ENCODE data around the gene XYLT2.
A peak's percentile ranks its signal among the peaks of the same experiment; 100 is the strongest.

Gene XYLT2

GRCh38 chr17:50347894-50348291 lies 2.0 kb downstream of the XYLT2 start:
- Histone ChIP-seq H3K9me3 (ENCODE audit: control insufficient read depth in 5 of 5, low read length in 5 of 5) (no peaks in the 10 kb centered on the region), H3K4me3 (ENCODE audit: low read depth in 1 of 5, low read length in 5 of 5) (no peak overlapping the region), H3K36me3 (ENCODE audit: control insufficient read depth in 5 of 5, insufficient read depth in 5 of 5, low read length in 5 of 5) (peaks cover 0 to 5% (median 4%) of the 10 kb centered on the region in 5 donors), H3K27me3 (ENCODE audit: control insufficient read depth in 5 of 5, insufficient read depth in 4 of 5, low read length in 5 of 5) (no peaks in the 10 kb centered on the region), H3K27ac (ENCODE audit: low read depth, low read length) (no peak overlapping the region), H3K4me1 (ENCODE audit: control insufficient read depth in 5 of 5, insufficient read depth in 5 of 5, low read length in 5 of 5) (peaks cover 0 to 37% (median 27%) of the 10 kb centered on the region in 5 donors), H3K9ac (ENCODE audit: low read length in 5 of 5) (peak overlapping the region in 1 of 5 donors; percentile 35)

DNA sequence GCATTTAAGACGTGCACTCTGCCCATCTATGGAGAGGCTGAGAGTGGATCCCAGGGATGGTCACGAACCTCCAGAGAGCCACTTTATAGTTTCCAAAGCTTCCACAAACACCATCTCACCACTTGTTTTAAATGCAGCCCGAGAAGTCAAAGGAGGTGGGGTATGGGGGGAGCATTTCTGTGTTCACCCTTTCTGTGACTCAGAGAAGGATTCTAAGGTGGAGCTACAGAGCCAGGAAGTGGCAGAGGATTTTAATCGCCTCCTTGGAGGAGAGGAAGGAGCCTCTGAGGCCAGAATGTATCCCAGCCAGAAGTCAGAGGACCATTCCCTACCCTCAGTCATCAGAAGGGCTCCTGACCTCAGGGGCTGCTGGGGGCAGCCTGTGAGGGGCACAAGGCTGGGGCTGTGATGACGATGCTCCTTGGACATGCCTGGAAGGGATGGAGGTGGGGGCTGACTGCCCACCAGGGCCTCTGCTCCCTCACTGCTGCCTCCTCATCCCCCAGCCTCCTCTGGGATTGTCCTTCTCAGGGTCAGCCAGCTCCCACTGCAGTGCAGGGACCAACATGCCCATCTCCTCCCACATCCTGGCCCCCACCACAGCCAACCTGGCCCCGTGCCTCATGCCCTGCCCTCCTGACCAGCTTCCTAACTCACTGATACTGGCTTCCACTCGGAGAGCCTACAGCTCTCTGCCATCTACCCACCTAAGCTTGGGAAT lies 2.8 kb downstream of the XYLT2 start:
- H3K27ac ChIP-seq (ENCODE audit: low read depth, low read length): no peak overlapping the region
- no peaks in the 10 kb centered on the region for H3K27me3 ChIP-seq (ENCODE audit: control insufficient read depth in 5 of 5, insufficient read depth in 4 of 5, low read length in 5 of 5)
- H3K36me3 ChIP-seq (ENCODE audit: control insufficient read depth in 5 of 5, insufficient read depth in 5 of 5, low read length in 5 of 5): peaks cover 0 to 10% (median 8%) of the 10 kb centered on the region in 5 donors
- no peak overlapping the region for H3K4me3 ChIP-seq (ENCODE audit: low read depth in 1 of 5, low read length in 5 of 5)
- no peaks in the 10 kb centered on the region for H3K9me3 ChIP-seq (ENCODE audit: control insufficient read depth in 5 of 5, low read length in 5 of 5)
- H3K9ac ChIP-seq (ENCODE audit: low read length in 5 of 5): peak overlapping the region in 1 of 5 donors; percentile 15
- peaks cover 0 to 37% (median 27%) of the 10 kb centered on the region in 5 donors for H3K4me1 ChIP-seq (ENCODE audit: control insufficient read depth in 5 of 5, insufficient read depth in 5 of 5, low read length in 5 of 5)

- H3K27me3 ChIP-seq (ENCODE audit: control insufficient read depth in 5 of 5, insufficient read depth in 4 of 5, low read length in 5 of 5): no peaks in the 10 kb centered on the region
- no peak overlapping the region for H3K4me3 ChIP-seq (ENCODE audit: low read depth in 1 of 5, low read length in 5 of 5)
- H3K4me1 ChIP-seq (ENCODE audit: control insufficient read depth in 5 of 5, insufficient read depth in 5 of 5, low read length in 5 of 5): peaks cover 0 to 37% (median 27%) of the 10 kb centered on the region in 5 donors
- no peaks in the 10 kb centered on the region for H3K9me3 ChIP-seq (ENCODE audit: control insufficient read depth in 5 of 5, low read length in 5 of 5)
- H3K36me3 ChIP-seq (ENCODE audit: control insufficient read depth in 5 of 5, insufficient read depth in 5 of 5, low read length in 5 of 5): peaks cover 0 to 16% (median 13%) of the 10 kb centered on the region in 5 donors
- H3K27ac ChIP-seq (ENCODE audit: low read depth, low read length): no peak overlapping the region
- H3K9ac ChIP-seq (ENCODE audit: low read length in 5 of 5): no peak overlapping the region
Measured at GRCh38 chr17:50349243-50349600, 3.3 kb downstream of the XYLT2 start.

GRCh38 chr17:50350733-50351132 lies 4.8 kb downstream of the XYLT2 start:
- Histone ChIP-seq H3K4me3 (ENCODE audit: low read depth in 1 of 5, low read length in 5 of 5) (no peak overlapping the region), H3K36me3 (ENCODE audit: control insufficient read depth in 5 of 5, insufficient read depth in 5 of 5, low read length in 5 of 5) (peaks cover 0 to 31% (median 28%) of the 10 kb centered on the region in 5 donors), H3K27ac (ENCODE audit: low read depth, low read length) (no peak overlapping the region), H3K4me1 (ENCODE audit: control insufficient read depth in 5 of 5, insufficient read depth in 5 of 5, low read length in 5 of 5) (peaks cover 0 to 26% (median 19%) of the 10 kb centered on the region in 5 donors), H3K9ac (ENCODE audit: low read length in 5 of 5) (no peak overlapping the region), H3K9me3 (ENCODE audit: control insufficient read depth in 5 of 5, low read length in 5 of 5) (no peaks in the 10 kb centered on the region), H3K27me3 (ENCODE audit: control insufficient read depth in 5 of 5, insufficient read depth in 4 of 5, low read length in 5 of 5) (no peaks in the 10 kb centered on the region)

DNA sequence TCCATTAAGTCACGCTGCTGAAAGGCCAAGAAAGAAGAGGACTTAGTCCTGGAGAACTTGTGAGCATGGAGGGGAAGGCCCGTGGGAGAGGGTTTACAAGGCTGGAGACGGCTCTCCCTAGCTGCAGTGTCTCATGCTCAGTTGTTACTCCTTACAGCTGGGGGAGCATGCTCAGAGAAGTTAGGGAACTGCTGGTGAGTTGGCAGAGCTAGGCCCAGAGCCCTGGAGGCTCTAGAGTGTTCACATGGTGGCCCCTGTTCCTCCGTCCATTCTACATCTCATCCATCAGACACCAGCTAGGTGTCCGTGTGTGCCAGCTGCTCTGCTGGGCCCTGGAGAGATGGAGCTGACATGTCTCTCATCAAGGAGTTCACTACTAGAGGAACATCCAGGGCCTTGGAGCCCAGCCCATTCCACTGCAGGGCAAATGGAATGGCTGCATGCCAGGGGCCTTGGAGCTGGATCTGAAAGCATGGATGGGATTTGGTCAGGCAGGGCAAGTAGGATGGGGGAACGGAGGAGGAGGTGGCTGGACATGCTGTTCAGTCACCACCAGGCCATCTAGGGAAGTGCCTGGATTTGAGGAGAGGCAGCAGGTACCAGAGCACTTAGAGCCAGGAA lies 6.3 kb downstream of the XYLT2 start:
- peaks cover 0 to 16% (median 12%) of the 10 kb centered on the region in 5 donors for H3K4me1 ChIP-seq (ENCODE audit: control insufficient read depth in 5 of 5, insufficient read depth in 5 of 5, low read length in 5 of 5)
- no peak overlapping the region for H3K9ac ChIP-seq (ENCODE audit: low read length in 5 of 5)
- no peaks in the 10 kb centered on the region for H3K27me3 ChIP-seq (ENCODE audit: control insufficient read depth in 5 of 5, insufficient read depth in 4 of 5, low read length in 5 of 5)
- no peak overlapping the region for H3K4me3 ChIP-seq (ENCODE audit: low read depth in 1 of 5, low read length in 5 of 5)
- no peak overlapping the region for H3K27ac ChIP-seq (ENCODE audit: low read depth, low read length)
- peaks cover 0 to 45% (median 43%) of the 10 kb centered on the region in 5 donors for H3K36me3 ChIP-seq (ENCODE audit: control insufficient read depth in 5 of 5, insufficient read depth in 5 of 5, low read length in 5 of 5)
- no peaks in the 10 kb centered on the region for H3K9me3 ChIP-seq (ENCODE audit: control insufficient read depth in 5 of 5, low read length in 5 of 5)

GRCh38 chr17:50352693-50353599 lies 7.0 kb downstream of the XYLT2 start:
- H3K9me3 ChIP-seq (ENCODE audit: control insufficient read depth in 5 of 5, low read length in 5 of 5): no peaks in the 10 kb centered on the region
- H3K36me3 ChIP-seq (ENCODE audit: control insufficient read depth in 5 of 5, insufficient read depth in 5 of 5, low read length in 5 of 5): peaks cover 0 to 51% (median 48%) of the 10 kb centered on the region in 5 donors
- no peaks in the 10 kb centered on the region for H3K27me3 ChIP-seq (ENCODE audit: control insufficient read depth in 5 of 5, insufficient read depth in 4 of 5, low read length in 5 of 5)
- H3K9ac ChIP-seq (ENCODE audit: low read length in 5 of 5): no peak overlapping the region
- H3K27ac ChIP-seq (ENCODE audit: low read depth, low read length): no peak overlapping the region
- H3K4me1 ChIP-seq (ENCODE audit: control insufficient read depth in 5 of 5, insufficient read depth in 5 of 5, low read length in 5 of 5): peaks cover 0 to 9% (median 6%) of the 10 kb centered on the region in 5 donors
- H3K4me3 ChIP-seq (ENCODE audit: low read depth in 1 of 5, low read length in 5 of 5): no peak overlapping the region

DNA sequence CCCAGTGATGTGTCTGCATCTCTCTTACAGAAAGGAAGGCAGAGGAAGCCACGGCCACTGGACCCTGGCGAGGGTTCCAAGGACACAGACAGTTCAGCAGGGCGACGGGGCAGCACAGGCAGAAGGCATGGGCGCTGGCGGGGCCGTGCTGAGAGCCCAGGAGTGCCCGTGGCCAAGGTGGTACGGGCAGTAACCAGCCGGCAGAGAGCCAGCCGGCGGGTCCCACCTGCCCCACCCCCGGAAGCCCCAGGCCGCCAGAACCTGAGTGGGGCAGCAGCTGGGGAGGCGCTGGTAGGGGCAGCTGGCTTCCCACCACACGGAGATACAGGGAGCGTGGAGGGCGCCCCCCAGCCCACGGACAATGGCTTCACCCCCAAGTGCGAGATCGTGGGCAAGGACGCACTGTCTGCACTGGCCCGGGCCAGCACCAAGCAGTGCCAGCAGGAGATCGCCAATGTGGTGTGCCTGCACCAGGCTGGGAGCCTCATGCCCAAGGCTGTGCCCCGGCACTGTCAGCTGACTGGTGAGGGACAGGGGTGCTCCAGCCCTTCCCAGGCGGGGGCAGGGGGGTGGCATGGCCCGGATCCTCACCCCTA lies 7.8 kb downstream of the XYLT2 start:
- Histone ChIP-seq H3K36me3 (ENCODE audit: control insufficient read depth in 5 of 5, insufficient read depth in 5 of 5, low read length in 5 of 5) (peaks cover 0 to 59% (median 56%) of the 10 kb centered on the region in 5 donors), H3K9me3 (ENCODE audit: control insufficient read depth in 5 of 5, low read length in 5 of 5) (no peaks in the 10 kb centered on the region), H3K4me1 (ENCODE audit: control insufficient read depth in 5 of 5, insufficient read depth in 5 of 5, low read length in 5 of 5) (peaks cover 0 to 9% (median 4%) of the 10 kb centered on the region in 5 donors), H3K4me3 (ENCODE audit: low read depth in 1 of 5, low read length in 5 of 5) (no peak overlapping the region), H3K27ac (ENCODE audit: low read depth, low read length) (no peak overlapping the region), H3K9ac (ENCODE audit: low read length in 5 of 5) (no peak overlapping the region), H3K27me3 (ENCODE audit: control insufficient read depth in 5 of 5, insufficient read depth in 4 of 5, low read length in 5 of 5) (no peaks in the 10 kb centered on the region)

- peaks cover 0 to 9% (median 4%) of the 10 kb centered on the region in 5 donors for H3K4me1 ChIP-seq (ENCODE audit: control insufficient read depth in 5 of 5, insufficient read depth in 5 of 5, low read length in 5 of 5)
- peaks cover 0 to 64% (median 61%) of the 10 kb centered on the region in 5 donors for H3K36me3 ChIP-seq (ENCODE audit: control insufficient read depth in 5 of 5, insufficient read depth in 5 of 5, low read length in 5 of 5)
- H3K27ac ChIP-seq (ENCODE audit: low read depth, low read length): no peak overlapping the region
- no peak overlapping the region for H3K4me3 ChIP-seq (ENCODE audit: low read depth in 1 of 5, low read length in 5 of 5)
- H3K9me3 ChIP-seq (ENCODE audit: control insufficient read depth in 5 of 5, low read length in 5 of 5): no peaks in the 10 kb centered on the region
- H3K9ac ChIP-seq (ENCODE audit: low read length in 5 of 5): no peak overlapping the region
- H3K27me3 ChIP-seq (ENCODE audit: control insufficient read depth in 5 of 5, insufficient read depth in 4 of 5, low read length in 5 of 5): no peaks in the 10 kb centered on the region
Measured at GRCh38 chr17:50354198-50354597, 8.3 kb downstream of the XYLT2 start.

DNA sequence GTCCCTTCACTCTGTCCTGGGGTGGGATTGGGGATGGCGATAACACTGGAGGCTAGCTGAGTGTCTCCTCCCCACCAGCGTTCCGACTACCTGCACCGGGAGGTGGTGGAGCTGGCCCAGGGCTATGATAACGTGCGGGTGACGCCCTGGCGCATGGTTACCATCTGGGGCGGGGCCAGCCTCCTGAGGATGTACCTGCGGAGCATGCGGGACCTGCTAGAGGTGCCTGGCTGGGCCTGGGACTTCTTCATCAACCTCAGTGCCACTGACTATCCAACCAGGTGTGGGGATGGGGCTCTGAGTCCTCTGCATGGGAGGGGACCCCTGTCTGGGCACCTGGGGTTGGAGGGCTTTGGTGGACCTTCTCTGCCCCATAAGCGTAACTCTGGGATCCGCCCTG lies 8.8 kb downstream of the XYLT2 start:
- Histone ChIP-seq H3K27me3 (ENCODE audit: control insufficient read depth in 5 of 5, insufficient read depth in 4 of 5, low read length in 5 of 5) (no peaks in the 10 kb centered on the region), H3K4me3 (ENCODE audit: low read depth in 1 of 5, low read length in 5 of 5) (no peak overlapping the region), H3K36me3 (ENCODE audit: control insufficient read depth in 5 of 5, insufficient read depth in 5 of 5, low read length in 5 of 5) (peaks cover 0 to 69% (median 65%) of the 10 kb centered on the region in 5 donors), H3K9ac (ENCODE audit: low read length in 5 of 5) (no peak overlapping the region), H3K9me3 (ENCODE audit: control insufficient read depth in 5 of 5, low read length in 5 of 5) (no peaks in the 10 kb centered on the region), H3K4me1 (ENCODE audit: control insufficient read depth in 5 of 5, insufficient read depth in 5 of 5, low read length in 5 of 5) (peaks cover 0 to 9% (median 4%) of the 10 kb centered on the region in 5 donors), H3K27ac (ENCODE audit: low read depth, low read length) (no peak overlapping the region)
